Measurements from ENCODE around the gene PIR.

DNA sequence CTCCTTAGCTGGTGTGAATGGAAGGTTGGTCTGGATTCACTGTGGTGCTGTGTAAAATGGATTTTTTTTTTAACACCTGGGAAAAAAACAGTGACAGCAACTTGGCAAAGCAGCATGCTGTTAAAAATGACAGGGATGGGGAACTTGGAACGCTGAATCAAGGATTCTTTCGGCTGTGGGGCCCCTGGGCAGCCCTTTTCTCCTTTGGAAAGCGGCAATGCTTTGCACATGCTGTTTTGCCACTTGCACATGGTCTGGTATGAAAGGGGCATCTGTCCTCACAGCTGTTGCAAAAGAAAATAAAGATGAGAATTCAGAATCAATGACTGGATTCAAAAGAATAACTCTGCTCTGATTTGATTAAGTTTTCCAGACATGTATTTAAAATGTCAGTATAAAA, 147.2 kb downstream of the PIR start:
- TF ChIP-seq CTCF (IDR thresholded peaks at IDR 0.05) (no peak), POLR2A (IDR thresholded peaks at IDR 0.05) (no peak)

Data from adrenal gland (tissue), 5 donors.